Type B pancreatic cell (in vitro differentiated cells): ENCODE measurements around the gene FBLN2. TPM values are rescaled to one million over a fixed set of nuclear protein-coding genes. Genes with fewer than 3 reads are reported as not detected.

Source experiments
- DNase-seq: peaks from one replicate; pipeline ENCODE4 v3.0.0; 2021; ENCODE audit warnings: mixed read lengths; ENCODE audit not compliant: unreplicated experiment; ENCODE audit errors: extremely low spot score
- H3K27ac Mint-ChIP-seq: 2 replicates; pipeline ENCODE4 v1.8.0; 2021; ENCODE audit warnings: mild to moderate bottlenecking, mixed read lengths
- H3K27me3 Mint-ChIP-seq: 2 replicates; pipeline ENCODE4 v1.8.0; 2021; ENCODE audit warnings: mixed read lengths
- H3K36me3 Mint-ChIP-seq: 2 replicates; pipeline ENCODE4 v1.8.0; 2021; ENCODE audit warnings: mixed read lengths
- H3K4me1 Mint-ChIP-seq: one replicate; pipeline ENCODE4 v1.8.0; 2021; ENCODE audit warnings: mixed read lengths; ENCODE audit not compliant: unreplicated experiment
- H3K4me3 Mint-ChIP-seq: 2 replicates; pipeline ENCODE4 v1.8.0; 2021; ENCODE audit warnings: mild to moderate bottlenecking, mixed read lengths
- H3K9me3 Mint-ChIP-seq: 2 replicates; pipeline ENCODE4 v1.8.0; 2021; ENCODE audit warnings: mixed read lengths
- CTCF ChIP-seq: fragments of 200-600 bp; sonication (generic); conservative IDR thresholded peaks from 2 replicates; pipeline ENCODE4 v1.5.0; 2021; ENCODE audit warnings: antibody characterized with exemption, mild to moderate bottlenecking
- total RNA-seq: library from RNA; stranded (reverse); gene quantifications from 2 replicates; pipeline ENCODE4 v1.2.1, GENCODE V29; 2021; ENCODE audit warnings: low replicate concordance

The FBLN2 gene
- total RNA-seq, 1 donor from 2014 or later, result 67.6 TPM

DNA sequence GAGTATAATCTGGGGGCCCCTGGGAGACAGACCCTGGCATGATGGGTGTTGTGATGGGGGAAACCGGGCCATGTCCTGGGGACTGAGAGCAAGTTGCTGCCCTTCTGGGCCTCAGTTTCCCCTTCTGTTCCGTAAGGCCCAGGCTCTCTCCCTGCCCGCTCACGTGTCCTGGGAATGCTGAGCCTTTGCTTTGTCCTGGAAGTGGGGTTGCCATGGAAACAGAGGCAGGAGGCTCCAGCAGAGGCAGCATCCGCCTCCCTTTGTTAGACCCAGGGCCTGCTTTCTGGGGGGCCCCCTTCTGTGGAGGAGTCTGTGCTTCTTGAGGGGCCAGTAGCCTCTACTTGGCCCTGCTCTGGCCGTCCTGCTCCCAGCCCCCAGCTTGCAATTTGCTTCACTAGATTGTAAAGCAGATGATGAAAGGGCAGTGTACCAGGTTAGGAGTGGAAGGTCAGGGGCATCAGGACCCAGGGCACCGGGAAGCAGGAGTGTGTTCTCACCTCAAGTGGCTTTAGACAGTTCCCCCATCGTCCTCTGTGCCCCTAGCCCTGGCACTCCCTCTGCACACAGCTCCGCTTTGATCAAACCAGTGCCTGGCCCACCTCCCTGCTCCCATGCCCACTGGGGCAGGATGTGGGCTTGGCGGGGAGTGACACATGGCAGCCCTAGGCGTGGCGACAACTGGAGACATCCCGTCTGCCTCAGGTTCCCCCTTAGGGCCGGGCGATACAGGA lies 105.6 kb downstream of the FBLN2 start:
- Mint-ChIP-seq H3K4me1 (peaks cover 27% of the 10 kb centered on the region), H3K27me3 (peaks cover 43% of the 10 kb centered on the region), H3K9me3 (no peaks in the 10 kb centered on the region), H3K4me3 (no peak overlapping the region), H3K27ac (no peak overlapping the region), H3K36me3 (no peaks in the 10 kb centered on the region)
- no peak for DNase-seq
- no peak for TF ChIP-seq CTCF

DNA sequence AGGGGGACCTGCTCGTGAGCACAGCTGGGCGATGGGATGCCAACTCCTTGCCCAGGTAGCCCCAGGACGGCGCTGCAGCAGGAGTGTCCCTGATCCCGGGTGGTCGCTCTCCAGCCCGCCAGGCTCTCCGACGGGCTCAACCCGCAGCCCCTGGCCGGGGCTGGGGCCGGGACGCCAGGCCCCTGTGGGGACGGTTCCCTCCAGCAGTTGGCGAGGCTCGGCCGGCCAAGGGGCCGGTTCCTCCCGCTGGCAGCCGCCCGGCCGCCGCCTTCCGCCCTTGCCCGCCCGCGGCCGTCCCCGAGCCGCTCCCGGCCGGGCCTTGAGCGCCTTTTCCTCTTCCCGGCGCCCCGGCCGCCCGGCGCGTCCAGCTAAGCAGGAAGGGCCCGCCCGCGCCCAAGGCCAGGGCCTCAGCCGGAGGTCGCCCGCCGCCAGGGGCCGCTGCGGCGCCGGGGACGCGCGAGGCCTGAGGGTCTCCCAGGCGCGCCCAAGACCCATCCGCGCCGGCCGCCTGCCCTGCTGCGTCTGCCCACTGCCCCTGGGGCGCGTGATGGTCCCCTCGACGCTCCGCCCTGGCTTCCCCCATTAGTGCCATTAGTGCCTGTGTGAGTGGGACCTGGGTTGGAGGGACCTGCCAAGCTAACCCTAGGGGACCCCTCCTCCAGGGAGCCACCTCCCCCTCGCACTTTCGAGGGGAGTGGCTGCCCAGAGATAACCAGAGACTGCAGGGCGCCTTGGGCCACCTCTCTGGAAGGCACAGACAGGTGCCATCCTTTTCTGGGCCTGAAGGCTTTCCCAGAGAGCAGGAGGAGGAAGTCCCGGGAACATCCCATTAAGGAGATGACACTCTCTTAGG lies 106.4 kb downstream of the FBLN2 start:
- TF ChIP-seq CTCF, result peak; percentile 84
- no peak overlapping the region for H3K27ac Mint-ChIP-seq
- no peaks in the 10 kb centered on the region for H3K36me3 Mint-ChIP-seq
- H3K9me3 Mint-ChIP-seq, result no peaks in the 10 kb centered on the region
- H3K4me1 Mint-ChIP-seq, result peaks cover 20% of the 10 kb centered on the region
- peaks cover 41% of the 10 kb centered on the region for H3K27me3 Mint-ChIP-seq
- no peak overlapping the region for H3K4me3 Mint-ChIP-seq
- DNase-seq, result peak; percentile 82

DNA sequence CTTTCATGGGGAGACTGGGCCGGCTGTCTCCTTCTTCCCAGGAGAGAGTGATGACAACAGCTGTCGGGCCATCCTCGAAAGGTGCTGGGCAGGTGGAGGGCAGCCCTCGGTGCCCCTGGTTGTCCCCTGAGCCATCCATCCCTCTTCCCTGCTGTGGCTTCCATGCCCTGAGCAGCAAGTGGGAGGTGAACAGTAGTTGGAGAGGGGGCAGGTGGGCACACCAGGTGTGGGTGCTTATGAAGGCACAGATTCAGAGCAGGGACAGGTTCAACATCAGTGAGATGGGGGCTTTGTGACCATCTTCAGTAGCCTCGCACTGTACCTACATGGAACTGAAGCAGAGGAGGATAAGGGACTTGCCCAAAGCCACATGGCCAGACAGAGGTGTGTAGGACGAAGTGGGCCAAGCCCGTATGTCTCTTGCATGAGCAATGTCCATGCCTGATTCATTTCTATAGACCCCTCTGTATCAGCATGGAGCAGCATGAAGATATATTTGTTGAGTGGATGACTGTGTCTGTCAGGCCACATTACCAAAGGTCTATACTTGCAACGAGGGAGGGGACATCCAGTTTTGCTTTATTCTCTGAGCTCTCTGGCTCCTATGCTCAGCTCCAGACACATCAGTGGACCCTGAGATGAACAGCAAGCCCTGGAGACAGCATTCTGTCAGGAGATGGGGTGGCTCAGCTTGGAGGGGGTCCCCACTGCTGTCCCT lies 107.8 kb downstream of the FBLN2 start:
- peaks cover 43% of the 10 kb centered on the region for H3K27me3 Mint-ChIP-seq
- no peak for TF ChIP-seq CTCF
- no peak for DNase-seq
- no peak overlapping the region for H3K27ac Mint-ChIP-seq
- no peaks in the 10 kb centered on the region for H3K9me3 Mint-ChIP-seq
- no peaks in the 10 kb centered on the region for H3K36me3 Mint-ChIP-seq
- peaks cover 17% of the 10 kb centered on the region for H3K4me1 Mint-ChIP-seq
- H3K4me3 Mint-ChIP-seq, result no peak overlapping the region

GRCh38 chr3:13657660-13658435 lies 108.9 kb downstream of the FBLN2 start:
- peak; percentile 80 for DNase-seq
- Mint-ChIP-seq H3K4me1 (peaks cover 12% of the 10 kb centered on the region), H3K36me3 (no peaks in the 10 kb centered on the region), H3K4me3 (peak overlapping the region; percentile 18), H3K27me3 (peaks cover 37% of the 10 kb centered on the region), H3K27ac (no peak overlapping the region), H3K9me3 (no peaks in the 10 kb centered on the region)
- peak; percentile 91 for TF ChIP-seq CTCF

- H3K9me3 Mint-ChIP-seq, result no peaks in the 10 kb centered on the region
- no peak overlapping the region for H3K4me3 Mint-ChIP-seq
- peaks cover 10% of the 10 kb centered on the region for H3K4me1 Mint-ChIP-seq
- no peak for DNase-seq
- peaks cover 37% of the 10 kb centered on the region for H3K27me3 Mint-ChIP-seq
- H3K27ac Mint-ChIP-seq, result no peak overlapping the region
- no peak for TF ChIP-seq CTCF
- H3K36me3 Mint-ChIP-seq, result no peaks in the 10 kb centered on the region
These were observed 109.8 kb downstream of the FBLN2 start for GRCh38 chr3:13658681-13659080.
